ENCODE results near the gene WWOX.

GRCh38 chr16:78363843-78364555 lies 264.5 kb downstream of the WWOX start:
- TF ChIP-seq CTCF (IDR thresholded peaks at IDR 0.05): no peak
- TF ChIP-seq POLR2AphosphoS5 (IDR thresholded peaks at IDR 0.05): no peak
- TF ChIP-seq POLR2A (IDR thresholded peaks at IDR 0.05): no peak

Data from gastroesophageal sphincter (tissue), 3 donors.